HEK293T (cell line): ENCODE data around the gene RYR1.

ENCODE experiments used
- CTCF ChIA-PET: fragments of 350-600 bp; formaldehyde crosslinking; extraction: SDS; loops from one replicate; lab custom pipeline; 2021; ENCODE audit warnings: antibody characterized with exemption, inconsistent platforms; lab: Yijun Ruan, JAX
- POLR2A ChIA-PET: fragments of 350-600 bp; formaldehyde crosslinking; extraction: SDS; loops from one replicate; lab custom pipeline; 2020; ENCODE audit warnings: antibody characterized with exemption, inconsistent platforms; lab: Yijun Ruan, JAX
- DNase-seq: peaks from one replicate; pipeline ENCODE4 v3.0.0; 2012; ENCODE audit warnings: mixed read lengths; ENCODE audit errors: extremely low spot score
- ARNT ChIP-seq: fragments of 450-650 bp; IDR thresholded peaks from 2 replicates; pipeline ENCODE4 v1.6.1; 2017; ENCODE audit warnings: mild to moderate bottlenecking
- BHLHE40 ChIP-seq: fragments of 450-650 bp; IDR thresholded peaks from 2 replicates; pipeline ENCODE4 v1.6.1; 2016; ENCODE audit warnings: mild to moderate bottlenecking, moderate library complexity, borderline replicate concordance
- CTBP1 ChIP-seq: fragments of 450-650 bp; IDR thresholded peaks from 2 replicates; pipeline ENCODE4 v1.6.1; 2016; ENCODE audit warnings: borderline replicate concordance
- ELF4 ChIP-seq: fragments of 450-650 bp; IDR thresholded peaks from 2 replicates; pipeline ENCODE4 v1.6.1; 2017; ENCODE audit warnings: antibody characterized with exemption
- FOXA1 ChIP-seq: fragments of 450-650 bp; IDR thresholded peaks from 2 replicates; pipeline ENCODE4 v1.6.1; 2016; ENCODE audit warnings: mild to moderate bottlenecking
- FOXK2 ChIP-seq: fragments of 450-650 bp; IDR thresholded peaks from 2 replicates; pipeline ENCODE4 v1.6.1; 2016; ENCODE audit warnings: mild to moderate bottlenecking
- FOXM1 ChIP-seq: fragments of 450-650 bp; IDR thresholded peaks from 2 replicates; pipeline ENCODE4 v1.6.1; 2017; ENCODE audit warnings: mild to moderate bottlenecking, borderline replicate concordance
- HDGF ChIP-seq: fragments of 450-650 bp; IDR thresholded peaks from 2 replicates; pipeline ENCODE4 v1.6.1; 2017; ENCODE audit warnings: antibody characterized with exemption, borderline replicate concordance
- L3MBTL2 ChIP-seq: fragments of 450-650 bp; conservative IDR thresholded peaks from 2 replicates; pipeline ENCODE4 v1.6.1; 2016; ENCODE audit warnings: mild to moderate bottlenecking
- LEF1 ChIP-seq: fragments of 450-650 bp; IDR thresholded peaks from 2 replicates; pipeline ENCODE4 v1.6.1; 2017; ENCODE audit warnings: mild to moderate bottlenecking, borderline replicate concordance
- NFRKB ChIP-seq: fragments of 450-650 bp; IDR thresholded peaks from 2 replicates; pipeline ENCODE4 v1.6.1; 2016; ENCODE audit warnings: mild to moderate bottlenecking, moderate library complexity
- SP1 ChIP-seq: fragments of 450-650 bp; IDR thresholded peaks from 2 replicates; pipeline ENCODE4 v1.6.1; 2017
- SUZ12 ChIP-seq: fragments of 450-650 bp; IDR thresholded peaks from 2 replicates; pipeline ENCODE4 v1.6.1; 2016; ENCODE audit warnings: mild to moderate bottlenecking
- TARDBP ChIP-seq: fragments of 450-650 bp; IDR thresholded peaks from 2 replicates; pipeline ENCODE4 v1.6.1; 2016
- ZNF384 ChIP-seq: fragments of 450-650 bp; IDR thresholded peaks from 2 replicates; pipeline ENCODE4 v1.6.1; 2016
- TF ChIP-seq, protein P1 (sequence below): fragments of 450-650 bp; IDR thresholded peaks from 2 replicates; pipeline ENCODE4 v1.6.1; 2016

Gene RYR1

GRCh38 chr19:38561053-38561606 lies 127.6 kb downstream of the RYR1 start:
- DNase-seq: no peak
- ChIA-PET CTCF (no interaction called here), POLR2A (no interaction called here)
- TF ChIP-seq BHLHE40 (no peak), ELF4 (no peak), ZNF384 (no peak), LEF1 (no peak), CTBP1 (no peak), FOXM1 (no peak), FOXA1 (no peak), L3MBTL2 (no peak), TARDBP (no peak), ARNT (no peak), HDGF (no peak), SUZ12 (no peak), FOXK2 (no peak), NFRKB (no peak), SP1 (no peak)
- TF ChIP-seq, protein P1, sequence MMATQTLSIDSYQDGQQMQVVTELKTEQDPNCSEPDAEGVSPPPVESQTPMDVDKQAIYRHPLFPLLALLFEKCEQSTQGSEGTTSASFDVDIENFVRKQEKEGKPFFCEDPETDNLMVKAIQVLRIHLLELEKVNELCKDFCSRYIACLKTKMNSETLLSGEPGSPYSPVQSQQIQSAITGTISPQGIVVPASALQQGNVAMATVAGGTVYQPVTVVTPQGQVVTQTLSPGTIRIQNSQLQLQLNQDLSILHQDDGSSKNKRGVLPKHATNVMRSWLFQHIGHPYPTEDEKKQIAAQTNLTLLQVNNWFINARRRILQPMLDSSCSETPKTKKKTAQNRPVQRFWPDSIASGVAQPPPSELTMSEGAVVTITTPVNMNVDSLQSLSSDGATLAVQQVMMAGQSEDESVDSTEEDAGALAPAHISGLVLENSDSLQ: no peak

DNA sequence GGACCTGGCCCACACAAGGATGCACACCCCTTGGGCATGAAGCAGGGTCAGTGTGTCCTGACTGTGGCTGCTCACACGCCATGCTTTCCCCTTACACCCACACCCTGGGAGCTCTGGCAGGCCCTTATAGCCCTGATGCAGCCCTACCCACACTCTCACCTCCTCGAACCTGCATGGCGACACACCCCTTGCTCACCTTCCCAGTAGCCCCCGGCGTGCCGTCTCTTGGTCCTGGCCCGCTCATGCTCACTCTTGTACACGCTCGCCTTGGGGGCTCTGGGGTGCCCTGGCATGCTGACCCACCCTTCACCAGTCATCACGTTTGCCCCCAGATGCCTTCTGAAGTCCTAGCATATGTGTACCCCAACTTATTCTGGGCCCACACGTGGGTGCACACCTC lies 128.2 kb downstream of the RYR1 start:
- no peak for DNase-seq
- POLR2A ChIA-PET: no interaction called here
- CTCF ChIA-PET: no interaction called here
- TF ChIP-seq ARNT (no peak), L3MBTL2 (no peak), SUZ12 (no peak), ZNF384 (no peak), FOXA1 (no peak), TARDBP (no peak), FOXM1 (no peak), CTBP1 (no peak), SP1 (no peak), ELF4 (no peak), FOXK2 (no peak), BHLHE40 (no peak), HDGF (no peak)
- TF ChIP-seq, protein P1: no peak

- no peak for DNase-seq
- ChIA-PET POLR2A (no interaction called here), CTCF (interaction anchor here (0.5 kb wide), 1 partner anchor 124 kb away, joined by 3 read pairs; no protein-coding TSS in a partner anchor)
- TF ChIP-seq FOXA1: no peak
Measured at GRCh38 chr19:38562096-38562495, 128.6 kb downstream of the RYR1 start.

DNA sequence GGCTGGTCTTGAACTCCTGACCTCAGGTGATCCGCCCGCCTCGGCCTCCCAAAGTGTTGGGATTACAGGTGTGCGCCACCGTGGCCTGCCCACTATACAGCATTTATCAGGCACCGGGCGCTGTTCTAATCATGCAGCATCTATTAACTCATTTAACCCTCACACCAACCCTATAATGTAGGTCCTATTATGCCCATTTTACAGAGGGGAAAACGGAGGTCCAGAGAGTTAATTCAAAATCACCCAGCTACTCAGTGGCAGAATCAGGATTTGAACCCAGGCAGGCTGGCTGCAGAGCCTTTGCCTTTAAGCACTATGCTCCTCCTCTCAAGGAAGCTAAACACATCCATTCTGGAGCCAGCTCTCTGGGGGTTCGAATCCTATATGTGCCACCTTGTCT lies 130.0 kb downstream of the RYR1 start:
- ChIA-PET POLR2A (interaction anchor here (1.1 kb wide), 1 partner anchor 55 kb away, joined by 4 read pairs; the partner anchor contains the start of gene EIF3K), CTCF (no interaction called here)
- DNase-seq: no peak
- no peak for TF ChIP-seq ARNT
- TF ChIP-seq HDGF: no peak
- no peak for TF ChIP-seq FOXA1

DNA sequence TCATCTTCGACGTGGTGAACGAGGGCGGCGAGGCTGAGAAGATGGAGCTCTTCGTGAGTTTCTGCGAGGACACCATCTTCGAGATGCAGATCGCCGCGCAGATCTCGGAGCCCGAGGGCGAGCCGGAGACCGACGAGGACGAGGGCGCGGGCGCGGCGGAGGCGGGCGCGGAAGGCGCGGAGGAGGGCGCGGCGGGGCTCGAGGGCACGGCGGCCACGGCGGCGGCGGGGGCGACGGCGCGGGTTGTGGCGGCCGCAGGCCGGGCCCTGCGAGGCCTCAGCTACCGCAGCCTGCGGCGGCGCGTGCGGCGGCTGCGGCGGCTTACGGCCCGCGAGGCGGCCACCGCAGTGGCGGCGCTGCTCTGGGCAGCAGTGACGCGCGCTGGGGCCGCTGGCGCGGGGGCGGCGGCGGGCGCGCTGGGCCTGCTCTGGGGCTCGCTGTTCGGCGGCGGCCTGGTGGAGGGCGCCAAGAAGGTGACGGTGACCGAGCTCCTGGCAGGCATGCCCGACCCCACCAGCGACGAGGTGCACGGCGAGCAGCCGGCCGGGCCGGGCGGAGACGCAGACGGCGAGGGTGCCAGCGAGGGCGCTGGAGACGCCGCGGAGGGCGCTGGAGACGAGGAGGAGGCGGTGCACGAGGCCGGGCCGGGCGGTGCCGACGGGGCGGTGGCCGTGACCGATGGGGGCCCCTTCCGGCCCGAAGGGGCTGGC lies 131.6 kb downstream of the RYR1 start:
- POLR2A ChIA-PET: no interaction called here
- CTCF ChIA-PET: no interaction called here
- DNase-seq: no peak
- TF ChIP-seq SP1: no peak
- TF ChIP-seq HDGF: no peak
- TF ChIP-seq, protein P1: no peak
- TF ChIP-seq BHLHE40: no peak
- no peak for TF ChIP-seq FOXK2
- TF ChIP-seq NFRKB: no peak
- TF ChIP-seq ARNT: no peak

GRCh38 chr19:38565691-38566105 lies 132.2 kb downstream of the RYR1 start:
- ChIA-PET CTCF (no interaction called here), POLR2A (no interaction called here)
- no peak for DNase-seq
- TF ChIP-seq NFRKB (no peak), FOXK2 (no peak), SUZ12 (no peak), ELF4 (no peak), FOXA1 (no peak), BHLHE40 (no peak), TARDBP (no peak), ARNT (no peak), SP1 (no peak), CTBP1 (no peak), FOXM1 (no peak), LEF1 (no peak), L3MBTL2 (no peak), ZNF384 (no peak), HDGF (no peak)
- TF ChIP-seq, protein P1: no peak
